H1 (cell line): ENCODE results near the gene ABCD1. TPM values are rescaled to one million over a fixed set of nuclear protein-coding genes. Genes with fewer than 3 reads are reported as not detected.

Experiments used
- CTCF ChIA-PET: fragments of 300-600 bp; sonication (Branson Sonifier 250); formaldehyde crosslinking; loops from one replicate; lab custom pipeline; 2021; ENCODE audit not compliant: partially characterized antibody; lab: Charles Lee
- POLR2A ChIA-PET: fragments of 300-600 bp; sonication (Branson Sonifier 250); formaldehyde crosslinking; loops from one replicate; lab custom pipeline; 2021; ENCODE audit warnings: inconsistent platforms; ENCODE audit not compliant: partially characterized antibody; lab: Charles Lee
- DNase-seq, 2 experiments: peaks; one replicate each; pipeline versions ENCODE4 v3.0.0 to v3.0.0-alpha.2; 2010 to 2022; ENCODE audit warnings: low spot score in 2 of 2, low read depth in 1 of 2, mixed read lengths in 1 of 2
- FAIRE-seq: peaks from 2 replicates; lab custom pipeline; 2011; peaks lifted over from hg19 to GRCh38; lab: Jason Lieb, UNC
- H2AFZ ChIP-seq: 2 replicates; pipeline ENCODE4 v1.8.1; 2012; ENCODE audit warnings: low read length, inconsistent platforms
- H2AK5ac ChIP-seq: 2 replicates; pipeline ENCODE4 v1.6.1; 2013; ENCODE audit warnings: low read depth, low read length
- H2BK120ac ChIP-seq: replicated peaks from 2 replicates; pipeline ENCODE3; 2013; ENCODE audit warnings: low read depth, low read length, inconsistent platforms
- H2BK12ac ChIP-seq: 2 replicates; pipeline ENCODE4 v1.6.1; 2013; ENCODE audit warnings: low read depth, low read length
- H2BK15ac ChIP-seq: 2 replicates; pipeline ENCODE4 v1.6.1; 2013; ENCODE audit warnings: low read length
- H2BK20ac ChIP-seq: 2 replicates; pipeline ENCODE4 v1.6.1; 2013; ENCODE audit warnings: low read length
- H2BK5ac ChIP-seq: 2 replicates; pipeline ENCODE4 v1.6.1; 2013; ENCODE audit warnings: low read depth, low read length
- H3K14ac ChIP-seq: 2 replicates; pipeline ENCODE4 v1.6.1; 2013; ENCODE audit warnings: inconsistent platforms; ENCODE audit not compliant: insufficient read length
- H3K18ac ChIP-seq: 2 replicates; pipeline ENCODE4 v1.6.1; 2013; ENCODE audit warnings: low read length; ENCODE audit errors: extremely low read depth
- H3K23ac ChIP-seq: 2 replicates; pipeline ENCODE4 v1.6.1; 2013; ENCODE audit warnings: inconsistent platforms; ENCODE audit not compliant: insufficient read length
- H3K23me2 ChIP-seq: 2 replicates; pipeline ENCODE4 v1.6.1; 2013; ENCODE audit warnings: low read depth, low read length
- H3K27ac ChIP-seq: 2 replicates; pipeline ENCODE4 v1.6.1; 2011; ENCODE audit warnings: low read depth, low read length, inconsistent platforms
- H3K27me3 ChIP-seq, 4 experiments: replicated peaks in 1 of 4; 1 replicate in 1 of 4; 2 replicates in 3 of 4; pipeline versions ENCODE4 v1.6.1 to v1.8.1; 2011 to 2013; ENCODE audit warnings: low read length in 3 of 4, mild to moderate bottlenecking in 3 of 4, inconsistent platforms in 2 of 4, mixed read lengths in 2 of 4, moderate library complexity in 1 of 4; ENCODE audit not compliant: control insufficient read depth in 3 of 4, insufficient read depth in 3 of 4; ENCODE audit errors: extremely low read depth in 1 of 4
- H3K36me3 ChIP-seq, 4 experiments: 2 replicates each; pipeline versions ENCODE4 v1.6.1 to v1.8.1; 2011 to 2013; ENCODE audit warnings: mild to moderate bottlenecking in 4 of 4, low read length in 3 of 4, moderate library complexity in 2 of 4, control low read depth in 1 of 4, inconsistent platforms in 1 of 4; ENCODE audit not compliant: insufficient read depth in 4 of 4, control insufficient read depth in 2 of 4
- H3K4ac ChIP-seq: replicated peaks from 2 replicates; pipeline ENCODE3; 2013; ENCODE audit warnings: low read length, low read depth, mixed read lengths, inconsistent platforms; ENCODE audit not compliant: insufficient read length
- H3K4me1 ChIP-seq, 4 experiments: replicated peaks in 1 of 4; 1 replicate in 1 of 4; 2 replicates in 3 of 4; pipeline versions ENCODE4 v1.6.1 to v1.8.1; 2011 to 2013; ENCODE audit warnings: low read length in 3 of 4, inconsistent platforms in 2 of 4, mixed read lengths in 1 of 4; ENCODE audit not compliant: insufficient read depth in 4 of 4, control insufficient read depth in 3 of 4
- H3K4me2 ChIP-seq, 2 experiments: 2 replicates each; pipeline versions ENCODE4 v1.6.1 to v1.8.1; 2011 to 2013; ENCODE audit warnings: low read depth in 2 of 2, low read length in 2 of 2, control low read depth in 1 of 2, inconsistent platforms in 1 of 2, mild to moderate bottlenecking in 1 of 2; ENCODE audit not compliant: insufficient read depth in 1 of 2
- H3K4me3 ChIP-seq, 4 experiments: fragments of 200-600, 300-600 bp in 1 of 4; sonication (generic), shearing (Covaris generic), sonication (Bioruptor Twin) in 1 of 4; 2 replicates each; pipeline versions ENCODE4 v1.5.1 to v1.8.1; 2011 to 2016; ENCODE audit warnings: low read length in 4 of 4, low read depth in 3 of 4, control low read depth in 2 of 4, inconsistent platforms in 2 of 4, mild to moderate bottlenecking in 2 of 4, mixed read lengths in 1 of 4, moderate library complexity in 1 of 4; ENCODE audit not compliant: insufficient read depth in 2 of 4; ENCODE audit errors: extremely low read depth in 1 of 4
- H3K56ac ChIP-seq: replicated peaks from 2 replicates; pipeline ENCODE3; 2013; ENCODE audit warnings: low read depth, mild to moderate bottlenecking, mixed read lengths, low read length, inconsistent platforms; ENCODE audit not compliant: insufficient read length
- H3K79me1 ChIP-seq: 2 replicates; pipeline ENCODE4 v1.6.1; 2013; ENCODE audit warnings: low read depth, low read length, control low read depth
- H3K79me2 ChIP-seq, 2 experiments: 2 replicates each; pipeline versions ENCODE4 v1.6.1 to v1.8.1; 2012 to 2013; ENCODE audit warnings: low read length in 2 of 2, mild to moderate bottlenecking in 2 of 2, inconsistent platforms in 1 of 2; ENCODE audit not compliant: insufficient read depth in 2 of 2, control insufficient read depth in 1 of 2
- H3K9ac ChIP-seq, 4 experiments: replicated peaks in 1 of 4; 1 replicate in 1 of 4; 2 replicates in 3 of 4; pipeline versions ENCODE4 v1.6.1 to v1.8.1; 2011 to 2013; ENCODE audit warnings: low read depth in 3 of 4, low read length in 3 of 4, control low read depth in 2 of 4, mild to moderate bottlenecking in 2 of 4, moderate library complexity in 2 of 4, inconsistent platforms in 1 of 4; ENCODE audit errors: extremely low read depth in 1 of 4
- H3K9me3 ChIP-seq, 2 experiments: 2 replicates each; pipeline versions ENCODE4 v1.6.1 to v1.8.1; 2012 to 2013; ENCODE audit warnings: mild to moderate bottlenecking in 2 of 2, moderate library complexity in 2 of 2, control low read depth in 1 of 2, inconsistent platforms in 1 of 2, low read depth in 1 of 2, low read length in 1 of 2, mixed read lengths in 1 of 2; ENCODE audit not compliant: insufficient read depth in 2 of 2
- H4K20me1 ChIP-seq, 2 experiments: replicated peaks in 1 of 2; 2 replicates each; pipeline versions ENCODE3 to v1.8.1; 2011 to 2013; ENCODE audit warnings: inconsistent platforms in 2 of 2, low read length in 2 of 2, mild to moderate bottlenecking in 1 of 2; ENCODE audit not compliant: insufficient read depth in 2 of 2, control insufficient read depth in 1 of 2
- H4K5ac ChIP-seq: 2 replicates; pipeline ENCODE4 v1.6.1; 2013; ENCODE audit warnings: low read length, low read depth, mixed read lengths, inconsistent platforms; ENCODE audit not compliant: insufficient read length
- H4K8ac ChIP-seq: 2 replicates; pipeline ENCODE4 v1.8.0; 2013; ENCODE audit warnings: mild to moderate bottlenecking, moderate library complexity, low read length, inconsistent platforms; ENCODE audit not compliant: insufficient read depth; ENCODE audit errors: extremely low read depth
- H4K91ac ChIP-seq: replicated peaks from 2 replicates; pipeline ENCODE3; 2013; ENCODE audit warnings: low read length, mixed read lengths, inconsistent platforms; ENCODE audit not compliant: insufficient read length
- HDAC6 ChIP-seq: IDR thresholded peaks from one replicate; pipeline ENCODE4 v1.7.1; 2012; ENCODE audit warnings: low read depth, mild to moderate bottlenecking, inconsistent platforms, low read length, moderate library complexity
- JUND ChIP-seq: IDR thresholded peaks from 2 replicates; pipeline ENCODE4 v1.6.1; 2011; ENCODE audit warnings: mild to moderate bottlenecking, improper control_type of control experiment, low read length
- MAFK ChIP-seq: IDR thresholded peaks from 2 replicates; pipeline ENCODE4 v1.6.1; 2012; ENCODE audit warnings: low read depth, mild to moderate bottlenecking, improper control_type of control experiment, low read length
- PHF8 ChIP-seq: fragments of 200-600 bp; sonication (generic); conservative IDR thresholded peaks from 2 replicates; pipeline ENCODE4 v1.7.1; 2012; ENCODE audit warnings: low read depth, mild to moderate bottlenecking, inconsistent platforms, low read length, moderate library complexity
- SIN3A ChIP-seq, 2 experiments: IDR thresholded peaks in 1 of 2; conservative IDR thresholded peaks in 1 of 2; 2 replicates each; pipeline ENCODE4 v1.6.1; 2011 to 2012; ENCODE audit warnings: low read length in 2 of 2, improper control_type of control experiment in 1 of 2, low read depth in 1 of 2, mild to moderate bottlenecking in 1 of 2
- SP4 ChIP-seq: IDR thresholded peaks from 2 replicates; pipeline ENCODE4 v1.6.1; 2012; ENCODE audit warnings: low read length, inconsistent platforms
- USF2 ChIP-seq: IDR thresholded peaks from 2 replicates; pipeline ENCODE4 v1.6.1; 2011; ENCODE audit warnings: low read length, improper control_type of control experiment
- YY1 ChIP-seq: IDR thresholded peaks from 2 replicates; pipeline ENCODE4 v1.6.1; 2011; ENCODE audit warnings: low read depth, mild to moderate bottlenecking, low read length
- WGBS, 2 experiments: shearing (Covaris generic) in 1 of 2; methylation state at CpG; one replicate each; pipeline versions ENCODE4 v1.1.6 to v1.1.7; 2013 to 2015; ENCODE audit warnings: low lambda C conversion rate in 2 of 2, mixed read lengths in 2 of 2, inconsistent platforms in 1 of 2, low coverage in 1 of 2, missing lambda C conversion rate in 1 of 2; ENCODE audit not compliant: insufficient replicate concordance in 2 of 2, insufficient coverage in 1 of 2, insufficient read length in 1 of 2; ENCODE audit errors: extremely low coverage in 1 of 2, missing lambda C conversion rate in 1 of 2; 5-methylcytosine and 5-hydroxymethylcytosine counted together
- polyA plus RNA-seq, 7 experiments: library from polyadenylated mRNA; depleted of rRNA in 3 of 7; stranded (reverse) in 5 of 7; unstranded in 2 of 7; fragments of >200 nt in 5 of 7; fragments of 200-250 nt in 2 of 7; gene quantifications; 1 replicate in 5 of 7; 2 replicates in 1 of 7; 4 replicates in 1 of 7; pipeline versions ENCODE4 v1.2.1 to v1.2.3, GENCODE V29; 2011 to 2013; ENCODE audit warnings: missing spikeins in 2 of 7, mixed read lengths in 2 of 7
- total RNA-seq: library from RNA; stranded (reverse); fragmentation: NEBNext Ultra II Directional; extraction: Animal tissue kit (Norgen Biotek cat#: 25700); gene quantifications from 2 replicates; pipeline ENCODE4 v1.2.1, GENCODE V29; 2021

Gene ABCD1
- total and polyA plus RNA-seq, 2 of the 8 experiments (the other 6 are each of a cell fraction or from before 2014, with no cell fraction given) = 3.1 to 6.6 TPM

GRCh38 chrX:153777261-153778090, 52.8 kb downstream of the ABCD1 start:
- H3K23me2 ChIP-seq = no peaks in the 10 kb centered on the region
- no peak overlapping the region for H2BK12ac ChIP-seq
- no peaks in the 10 kb centered on the region for H3K9me3 ChIP-seq
- no peaks in the 10 kb centered on the region for H3K79me2 ChIP-seq
- no peak overlapping the region for H3K9ac ChIP-seq
- H3K56ac ChIP-seq = no peak overlapping the region
- H2BK20ac ChIP-seq = no peak overlapping the region
- 93% methylated on average over 14 of the region's 34 CpGs; no CpG with 5 or more reads in 1 of the 2 experiments for WGBS, 2 experiments
- H2AFZ ChIP-seq = no peak overlapping the region
- H3K4me1 ChIP-seq = no peaks in the 10 kb centered on the region
- no peak for DNase-seq
- H3K4ac ChIP-seq = no peak overlapping the region
- no peak overlapping the region for H3K18ac ChIP-seq
- no peak overlapping the region for H4K5ac ChIP-seq
- H3K27me3 ChIP-seq = no peaks in the 10 kb centered on the region
- no peak overlapping the region for H4K91ac ChIP-seq
- ChIA-PET CTCF (interaction anchor here (0.6 to 3.0 kb wide), 12 partner anchors 8 to 157 kb away, joined by 3 to 10 read pairs (median 3); partner anchors contain the start of genes NAA10 and PLXNB3), POLR2A (interaction anchor here (0.5 to 3.3 kb wide), 6 partner anchors 10 to 197 kb away, joined by 3 to 13 read pairs (median 3); partner anchors contain the start of gene HCFC1)
- H2BK5ac ChIP-seq = no peak overlapping the region
- H2BK15ac ChIP-seq = no peak overlapping the region
- H3K36me3 ChIP-seq = no peaks in the 10 kb centered on the region
- H3K4me2 ChIP-seq = no peak overlapping the region
- no peak overlapping the region for H3K27ac ChIP-seq
- H3K79me1 ChIP-seq = no peaks in the 10 kb centered on the region
- no peak overlapping the region for H4K8ac ChIP-seq
- H4K20me1 ChIP-seq = no peaks in the 10 kb centered on the region
- no peak overlapping the region for H3K23ac ChIP-seq
- no peak overlapping the region for H2BK120ac ChIP-seq
- H2AK5ac ChIP-seq = no peak overlapping the region
- H3K4me3 ChIP-seq = no peak overlapping the region
- no peak for FAIRE-seq
- no peak overlapping the region for H3K14ac ChIP-seq
- TF ChIP-seq SIN3A (conservative IDR thresholded peaks at IDR 0.05 in 1 of 2, IDR thresholded peaks at IDR 0.05 in 1 of 2; ENCODE audit: low read depth in 1 of 2, low read length in 2 of 2) (no peak), PHF8 (no peak), USF2 (no peak), HDAC6 (no peak), MAFK (no peak), JUND (no peak), SP4 (no peak), YY1 (no peak)
